RCC 7860 (cell line): Measurements from ENCODE around the gene SRA1.

Experiments
- DNase-seq: peaks from one replicate; pipeline ENCODE4 v3.0.0-alpha.2; 2015; ENCODE audit warnings: low spot score
- FAIRE-seq: peaks from 2 replicates; lab custom pipeline; 2012; peaks lifted over from hg19 to GRCh38; lab: Jason Lieb, UNC

Gene SRA1

GRCh38 chr5:140571105-140571504 lies 13.8 kb upstream of the SRA1 start:
- FAIRE-seq (no peak), DNase-seq (no peak)

- FAIRE-seq: no peak
- DNase-seq: no peak
These were observed 13.2 kb upstream of the SRA1 start for GRCh38 chr5:140570488-140570887.

GRCh38 chr5:140570058-140570457 lies 12.8 kb upstream of the SRA1 start:
- no peak for DNase-seq
- FAIRE-seq: no peak

- DNase-seq: no peak
- FAIRE-seq: no peak
These were observed 11.9 kb upstream of the SRA1 start for GRCh38 chr5:140569197-140569596.

- DNase-seq (no peak), FAIRE-seq (no peak)
These were observed 11.3 kb upstream of the SRA1 start for GRCh38 chr5:140568443-140569063.

- FAIRE-seq (no peak), DNase-seq (no peak)
These were observed 10.6 kb upstream of the SRA1 start for GRCh38 chr5:140567871-140568270.

- DNase-seq: no peak
- FAIRE-seq: no peak
These were observed 10.0 kb upstream of the SRA1 start for GRCh38 chr5:140567136-140567818.

GRCh38 chr5:140566665-140567064 lies 9.4 kb upstream of the SRA1 start:
- FAIRE-seq (no peak), DNase-seq (no peak)

- DNase-seq (no peak), FAIRE-seq (no peak)
These were observed 8.5 kb upstream of the SRA1 start for GRCh38 chr5:140565780-140566095.

- DNase-seq (no peak), FAIRE-seq (no peak)
These were observed 7.9 kb upstream of the SRA1 start for GRCh38 chr5:140565024-140565779.

GRCh38 chr5:140564196-140565023 lies 7.1 kb upstream of the SRA1 start, which contains the start of the genes APBB3 and SLC35A4:
TSS of gene APBB3 (minus strand) at chr5:140564598. CDS start at chr5:140564245, 353 bp downstream.
TSS of gene SLC35A4 (plus strand) at chr5:140564828. CDS start at chr5:140567170, 2,342 bp downstream.
- DNase-seq (peak; percentile 93), FAIRE-seq (peak; percentile 62)

GRCh38 chr5:140563596-140563995 lies 6.3 kb upstream of the SRA1 start:
- DNase-seq (no peak), FAIRE-seq (no peak)

- FAIRE-seq (no peak), DNase-seq (no peak)
These were observed 4.7 kb upstream of the SRA1 start for GRCh38 chr5:140561753-140562523.

- FAIRE-seq: no peak
- DNase-seq: no peak
These were observed 3.0 kb upstream of the SRA1 start for GRCh38 chr5:140560227-140560626.

- FAIRE-seq: no peak
- DNase-seq: no peak
These were observed 1.3 kb upstream of the SRA1 start for GRCh38 chr5:140558542-140558941.

GRCh38 chr5:140557965-140558364 lies 692 bp upstream of the SRA1 start:
- FAIRE-seq (no peak), DNase-seq (no peak)

- FAIRE-seq (no peak), DNase-seq (no peak)
These were observed 835 bp downstream of the SRA1 start for GRCh38 chr5:140556438-140556837.

GRCh38 chr5:140555747-140556312 lies 1.4 kb downstream of the SRA1 start:
- DNase-seq: no peak
- FAIRE-seq: no peak

- no peak for DNase-seq
- FAIRE-seq: no peak
These were observed 2.8 kb downstream of the SRA1 start for GRCh38 chr5:140554454-140554853.

GRCh38 chr5:140553657-140554056 lies 3.6 kb downstream of the SRA1 start:
- no peak for FAIRE-seq
- DNase-seq: no peak
